ENCODE measurements around the gene RPS26. TPM values are rescaled to one million over a fixed set of nuclear protein-coding genes. Genes with fewer than 3 reads are reported as not detected.

RPS26 gene
- total and polyA plus RNA-seq, 2 donors (not counting 3 experiments of a cell fraction or from before 2014, with no cell fraction given), result 57.3 to 1,847 TPM

DNA sequence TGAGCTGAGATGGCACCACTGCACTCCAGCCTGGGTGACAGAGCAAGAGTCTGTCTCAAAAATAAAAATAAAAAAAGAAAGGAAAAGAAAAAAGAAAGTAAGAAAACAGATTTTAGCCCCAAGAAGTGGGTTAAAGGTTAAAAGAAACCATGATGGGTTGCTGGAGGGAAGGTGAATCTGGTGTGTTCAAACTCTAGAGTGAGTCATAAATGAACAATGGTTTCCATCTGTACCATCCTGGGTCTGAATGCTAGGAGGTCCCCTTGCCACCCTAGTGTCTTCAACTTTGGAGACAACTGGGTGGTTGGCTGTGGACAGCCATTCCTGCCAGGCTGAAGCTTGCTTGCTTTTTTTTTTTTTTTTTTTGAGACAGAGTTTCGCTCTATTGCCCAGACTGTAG lies 1.6 kb upstream of the RPS26 start:
- no peak overlapping the region for H3K4me2 ChIP-seq (ENCODE audit: insufficient read depth, low read length)
- H3K9me3 ChIP-seq (replicated peaks; ENCODE audit: control insufficient read depth, insufficient read depth, low read length), result no peaks in the 10 kb centered on the region
- dilution Hi-C loops (cut with MboI; ENCODE audit: extremely low pct_ligation_motif_present, low sequenced_read_pairs), result no loop called here
- no peak overlapping the region for H2AFZ ChIP-seq (ENCODE audit: low read depth, low read length)
- POLR2A ChIA-PET, result interaction anchor here (0.6 to 1.4 kb wide), 2 partner anchors 11 to 157 kb away, joined by 4 to 5 read pairs; no protein-coding TSS in a partner anchor
- no peak for TF ChIP-seq POLR2A (IDR thresholded peaks at IDR 0.05; ENCODE audit: low read depth, low read length)
- no peak for TF ChIP-seq FOS (IDR thresholded peaks at IDR 0.05; ENCODE audit: borderline replicate concordance, insufficient read depth, low read length)
- TF ChIP-seq, protein P1, sequence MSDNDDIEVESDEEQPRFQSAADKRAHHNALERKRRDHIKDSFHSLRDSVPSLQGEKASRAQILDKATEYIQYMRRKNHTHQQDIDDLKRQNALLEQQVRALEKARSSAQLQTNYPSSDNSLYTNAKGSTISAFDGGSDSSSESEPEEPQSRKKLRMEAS (IDR thresholded peaks at IDR 0.05; ENCODE audit: insufficient read depth, insufficient read length), result no peak
- no peak for TF ChIP-seq EZH2 (IDR thresholded peaks at IDR 0.05; ENCODE audit: borderline replicate concordance, low read depth, low read length, severe bottlenecking)
- no peak for TF ChIP-seq POLR2AphosphoS5 (IDR thresholded peaks at IDR 0.05; ENCODE audit: insufficient read depth, low read depth, low read length)
- TF ChIP-seq, protein P2, sequence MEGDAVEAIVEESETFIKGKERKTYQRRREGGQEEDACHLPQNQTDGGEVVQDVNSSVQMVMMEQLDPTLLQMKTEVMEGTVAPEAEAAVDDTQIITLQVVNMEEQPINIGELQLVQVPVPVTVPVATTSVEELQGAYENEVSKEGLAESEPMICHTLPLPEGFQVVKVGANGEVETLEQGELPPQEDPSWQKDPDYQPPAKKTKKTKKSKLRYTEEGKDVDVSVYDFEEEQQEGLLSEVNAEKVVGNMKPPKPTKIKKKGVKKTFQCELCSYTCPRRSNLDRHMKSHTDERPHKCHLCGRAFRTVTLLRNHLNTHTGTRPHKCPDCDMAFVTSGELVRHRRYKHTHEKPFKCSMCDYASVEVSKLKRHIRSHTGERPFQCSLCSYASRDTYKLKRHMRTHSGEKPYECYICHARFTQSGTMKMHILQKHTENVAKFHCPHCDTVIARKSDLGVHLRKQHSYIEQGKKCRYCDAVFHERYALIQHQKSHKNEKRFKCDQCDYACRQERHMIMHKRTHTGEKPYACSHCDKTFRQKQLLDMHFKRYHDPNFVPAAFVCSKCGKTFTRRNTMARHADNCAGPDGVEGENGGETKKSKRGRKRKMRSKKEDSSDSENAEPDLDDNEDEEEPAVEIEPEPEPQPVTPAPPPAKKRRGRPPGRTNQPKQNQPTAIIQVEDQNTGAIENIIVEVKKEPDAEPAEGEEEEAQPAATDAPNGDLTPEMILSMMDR (IDR thresholded peaks at IDR 0.05; ENCODE audit: extremely low read depth in 1 of 2, insufficient read depth in 1 of 2, low read depth in 1 of 2, low read length in 2 of 2), result no peak
- no peak for TF ChIP-seq GATA2 (IDR thresholded peaks at IDR 0.05; ENCODE audit: insufficient read depth, insufficient read length, low read depth, low read length)
- TF ChIP-seq JUN (IDR thresholded peaks at IDR 0.05; ENCODE audit: borderline replicate concordance, insufficient read depth, insufficient read length, low read depth), result no peak
- TF ChIP-seq MYC (IDR thresholded peaks at IDR 0.05; ENCODE audit: low read depth, low read length), result no peak
- H3K27ac ChIP-seq (ENCODE audit: insufficient read depth, low read depth, low read length), result no peak overlapping the region
- intact Hi-C loops (cut with micrococcal nuclease), result loop anchor here (5.0 kb wide), 1 partner anchor 108 kb away; the partner anchor contains the start of gene DGKA
- H3K4me1 ChIP-seq (ENCODE audit: control insufficient read depth, extremely low read depth, insufficient read depth, low read length), result peaks cover 17% of the 10 kb centered on the region
- CTCF ChIA-PET, result interaction anchor here (0.8 to 3.1 kb wide), 5 partner anchors 11 to 311 kb away, joined by 3 to 44 read pairs (median 13); partner anchors contain the start of gene SUOX
- H3K9me1 ChIP-seq (replicated peaks; ENCODE audit: control insufficient read depth, extremely low read depth, insufficient read depth, low read length), result no peaks in the 10 kb centered on the region
- DNase-seq (ENCODE audit: low read depth, low spot score) (no peak), FAIRE-seq (no peak)
- BruUV-seq (replicated peaks), result no TSS peak
- H3K27me3 ChIP-seq (ENCODE audit: control insufficient read depth in 2 of 2, insufficient read depth in 2 of 2, low read length in 2 of 2), result no peaks in the 10 kb centered on the region
- H3K79me2 ChIP-seq (ENCODE audit: control insufficient read depth, insufficient read depth, low read length), result peaks cover 20% of the 10 kb centered on the region
- H3K4me3 ChIP-seq (replicated peaks in 1 of 3; ENCODE audit: insufficient read depth in 1 of 3, low read depth in 1 of 3, low read length in 3 of 3), result no peak overlapping the region
- H3K9ac ChIP-seq (replicated peaks; ENCODE audit: extremely low read depth, insufficient read depth, low read length), result no peak overlapping the region
- H3K36me3 ChIP-seq (ENCODE audit: control insufficient read depth in 2 of 2, extremely low read depth in 1 of 2, insufficient read depth in 2 of 2, low read length in 2 of 2), result peaks cover 9 to 10% of the 10 kb centered on the region in 2 experiments
- H4K20me1 ChIP-seq (replicated peaks; ENCODE audit: control insufficient read depth, extremely low read depth, insufficient read depth, low read length), result peaks cover 3% of the 10 kb centered on the region

All from endothelial cell of umbilical vein (primary cell).